Spleen (tissue), 7 donors: ENCODE results near the gene CDAN1.

Experiments used
- POLR2A ChIP-seq, 3 donors: fragments of 450-650 bp; IDR thresholded peaks; one replicate each; pipeline ENCODE4 v1.5.1; 2017; ENCODE audit warnings: antibody characterized with exemption in 3 of 3, mild to moderate bottlenecking in 1 of 3
- POLR2AphosphoS5 ChIP-seq, 3 donors: sonication (generic); formaldehyde crosslinking; IDR thresholded peaks; one replicate each; pipeline ENCODE4 v1.5.1; 2017; ENCODE audit warnings: antibody characterized with exemption in 3 of 3
- TF ChIP-seq, protein P1 (sequence below), 11 experiments: fragments of 200-600 bp in 7 of 11; fragments of 450-650 bp in 4 of 11; sonication (generic) in 4 of 11; IDR thresholded peaks in 8 of 11; conservative IDR thresholded peaks in 3 of 11; 1 replicate in 7 of 11; 2 replicates in 4 of 11; pipeline versions ENCODE4 v1.4.0 to v1.8.0; 2016 to 2021; ENCODE audit warnings: antibody characterized with exemption in 11 of 11, inconsistent platforms in 4 of 11, mild to moderate bottlenecking in 1 of 11
- donor health status: DM: no; HTN: no; CAD: no; lungs with moderate emphysema.
- donor health status: DM: no; HTN: no; CAD: no.
- donor health status: DM: no; HTN: no; CAD: no.

DNA sequence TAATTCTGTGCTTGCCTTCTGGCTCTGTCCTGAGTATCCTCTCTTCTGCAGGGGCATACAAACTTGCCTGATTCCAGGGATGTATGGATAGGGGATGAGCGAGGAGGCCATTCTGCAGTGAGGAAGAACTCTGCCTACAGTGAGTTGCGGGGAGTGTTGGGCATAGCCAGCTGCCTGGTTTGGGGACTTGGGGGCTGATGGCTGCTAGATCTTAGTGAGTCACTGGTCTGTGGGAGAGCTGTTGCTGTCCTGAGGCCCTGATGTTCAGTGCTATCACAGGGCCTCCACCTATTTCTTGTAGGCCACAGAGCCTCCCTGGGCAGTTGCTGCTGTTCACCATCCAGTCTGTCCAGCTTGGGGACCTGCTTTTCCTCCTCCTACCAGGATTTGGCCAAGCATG, 20.3 kb downstream of the CDAN1 start:
- TF ChIP-seq, protein P1, sequence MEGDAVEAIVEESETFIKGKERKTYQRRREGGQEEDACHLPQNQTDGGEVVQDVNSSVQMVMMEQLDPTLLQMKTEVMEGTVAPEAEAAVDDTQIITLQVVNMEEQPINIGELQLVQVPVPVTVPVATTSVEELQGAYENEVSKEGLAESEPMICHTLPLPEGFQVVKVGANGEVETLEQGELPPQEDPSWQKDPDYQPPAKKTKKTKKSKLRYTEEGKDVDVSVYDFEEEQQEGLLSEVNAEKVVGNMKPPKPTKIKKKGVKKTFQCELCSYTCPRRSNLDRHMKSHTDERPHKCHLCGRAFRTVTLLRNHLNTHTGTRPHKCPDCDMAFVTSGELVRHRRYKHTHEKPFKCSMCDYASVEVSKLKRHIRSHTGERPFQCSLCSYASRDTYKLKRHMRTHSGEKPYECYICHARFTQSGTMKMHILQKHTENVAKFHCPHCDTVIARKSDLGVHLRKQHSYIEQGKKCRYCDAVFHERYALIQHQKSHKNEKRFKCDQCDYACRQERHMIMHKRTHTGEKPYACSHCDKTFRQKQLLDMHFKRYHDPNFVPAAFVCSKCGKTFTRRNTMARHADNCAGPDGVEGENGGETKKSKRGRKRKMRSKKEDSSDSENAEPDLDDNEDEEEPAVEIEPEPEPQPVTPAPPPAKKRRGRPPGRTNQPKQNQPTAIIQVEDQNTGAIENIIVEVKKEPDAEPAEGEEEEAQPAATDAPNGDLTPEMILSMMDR (IDR thresholded peaks at IDR 0.05 in 8 of 11, conservative IDR thresholded peaks at IDR 0.05 in 3 of 11): no peak
- no peak for TF ChIP-seq POLR2A (IDR thresholded peaks at IDR 0.05)
- no peak for TF ChIP-seq POLR2AphosphoS5 (IDR thresholded peaks at IDR 0.05)
